Measurements from ENCODE around the gene TSPAN15.
"Not testable (repeated sequence)": the region's sequence is repeated elsewhere in the genome, so short reads cannot be mapped to it uniquely, and the experiment has no call there.

Gene TSPAN15

GRCh38 chr10:69467928-69468750 is 16.9 kb downstream of the TSPAN15 start:
- DNase-seq = no peak

- no peak for DNase-seq
Measured at GRCh38 chr10:69468751-69469089, 17.5 kb downstream of the TSPAN15 start.

- DNase-seq = no peak
Measured at GRCh38 chr10:69469976-69470375, 18.7 kb downstream of the TSPAN15 start.

- no peak for DNase-seq
Measured at GRCh38 chr10:69470463-69471384, 19.5 kb downstream of the TSPAN15 start.

- DNase-seq = no peak
Measured at GRCh38 chr10:69472142-69472541, 20.9 kb downstream of the TSPAN15 start.

GRCh38 chr10:69472544-69472943 is 21.3 kb downstream of the TSPAN15 start:
- DNase-seq = no peak

GRCh38 chr10:69473304-69473990 is 22.2 kb downstream of the TSPAN15 start:
- DNase-seq = no peak

- DNase-seq = no peak
Measured at GRCh38 chr10:69474742-69475432, 23.6 kb downstream of the TSPAN15 start.

- no peak for DNase-seq
Measured at GRCh38 chr10:69475433-69475830, 24.2 kb downstream of the TSPAN15 start.

- DNase-seq = no peak
Measured at GRCh38 chr10:69477968-69478597, 26.8 kb downstream of the TSPAN15 start.

GRCh38 chr10:69479240-69480067 is 28.2 kb downstream of the TSPAN15 start:
- DNase-seq = no peak

- DNase-seq = no peak
Measured at GRCh38 chr10:69480068-69480412, 28.8 kb downstream of the TSPAN15 start.

GRCh38 chr10:69481305-69481704 is 30.0 kb downstream of the TSPAN15 start:
- DNase-seq = no peak

GRCh38 chr10:69481811-69482524 is 30.7 kb downstream of the TSPAN15 start:
- no peak for DNase-seq

GRCh38 chr10:69483963-69484362 is 32.7 kb downstream of the TSPAN15 start:
- DNase-seq = no peak

GRCh38 chr10:69484736-69485135 is 33.5 kb downstream of the TSPAN15 start:
- no peak for DNase-seq

- DNase-seq = no peak
Measured at GRCh38 chr10:69486922-69487730, 35.9 kb downstream of the TSPAN15 start.

GRCh38 chr10:69488149-69488844 is 37.0 kb downstream of the TSPAN15 start:
- not testable (repeated sequence) for DNase-seq

- not testable (repeated sequence) for DNase-seq
Measured at GRCh38 chr10:69488856-69489255, 37.6 kb downstream of the TSPAN15 start.
